CD4-positive, alpha-beta T cell treated with Interleukin-6 at 100 ng/mL for 8 hours (primary cell): ENCODE data around the gene TSPAN2.
A peak's percentile ranks its signal among the peaks of the same experiment; 100 is the strongest.

Experiments
- DNase-seq: peaks from one replicate; pipeline ENCODE4 v3.0.0-alpha.2; 2020; ENCODE audit warnings: mixed read lengths, low spot score

Gene TSPAN2

GRCh38 chr1:115074839-115075534 lies 14.3 kb downstream of the TSPAN2 start:
- DNase-seq: no peak

- no peak for DNase-seq
Observed at GRCh38 chr1:115073298-115074087, 15.8 kb downstream of the TSPAN2 start.

- DNase-seq: no peak
Observed at GRCh38 chr1:115071012-115071664, 18.2 kb downstream of the TSPAN2 start.

- DNase-seq: no peak
Observed at GRCh38 chr1:115069659-115070308, 19.5 kb downstream of the TSPAN2 start.

GRCh38 chr1:115068826-115069585 lies 20.3 kb downstream of the TSPAN2 start:
- no peak for DNase-seq

- no peak for DNase-seq
Observed at GRCh38 chr1:115067161-115067859, 22.0 kb downstream of the TSPAN2 start.

- no peak for DNase-seq
Observed at GRCh38 chr1:115065021-115065420, 24.3 kb downstream of the TSPAN2 start.

GRCh38 chr1:115064461-115064860 lies 24.8 kb downstream of the TSPAN2 start:
- no peak for DNase-seq

GRCh38 chr1:115063228-115063901 lies 25.9 kb downstream of the TSPAN2 start:
- DNase-seq: peak; percentile 54

- peak; percentile 97 for DNase-seq
Observed at GRCh38 chr1:115062542-115063004, 26.7 kb downstream of the TSPAN2 start.

GRCh38 chr1:115060501-115060900 lies 28.8 kb downstream of the TSPAN2 start:
- DNase-seq: no peak

GRCh38 chr1:115059316-115059715 lies 30.0 kb downstream of the TSPAN2 start:
- DNase-seq: no peak

GRCh38 chr1:115057661-115058254 lies 31.5 kb downstream of the TSPAN2 start:
- DNase-seq: no peak

GRCh38 chr1:115056395-115056798 lies 32.9 kb downstream of the TSPAN2 start:
- no peak for DNase-seq

- peak; percentile 60 for DNase-seq
Observed at GRCh38 chr1:115052454-115053083, 36.7 kb downstream of the TSPAN2 start.

GRCh38 chr1:115051850-115052249 lies 37.5 kb downstream of the TSPAN2 start:
- DNase-seq: no peak

- DNase-seq: no peak
Observed at GRCh38 chr1:115046751-115047150, 42.6 kb downstream of the TSPAN2 start.

GRCh38 chr1:115041654-115042053 lies 47.6 kb downstream of the TSPAN2 start:
- DNase-seq: no peak

- DNase-seq: no peak
Observed at GRCh38 chr1:115040501-115040900, 48.8 kb downstream of the TSPAN2 start.
